Spleen (tissue), 7 donors: Measurements from ENCODE around the gene MYOM3.

Experiments used
- POLR2AphosphoS5 ChIP-seq, 3 donors: sonication (generic); formaldehyde crosslinking; IDR thresholded peaks; one replicate each; pipeline ENCODE4 v1.5.1; 2017; ENCODE audit warnings: antibody characterized with exemption in 3 of 3
- TF ChIP-seq, protein P1 (sequence below), 11 experiments: fragments of 200-600 bp in 7 of 11; fragments of 450-650 bp in 4 of 11; sonication (generic) in 4 of 11; IDR thresholded peaks in 8 of 11; conservative IDR thresholded peaks in 3 of 11; 1 replicate in 7 of 11; 2 replicates in 4 of 11; pipeline versions ENCODE4 v1.4.0 to v1.8.0; 2016 to 2021; ENCODE audit warnings: antibody characterized with exemption in 11 of 11, inconsistent platforms in 4 of 11, mild to moderate bottlenecking in 1 of 11
- donor health status: DM: no; HTN: no; CAD: no; lungs with moderate emphysema.
- donor health status: DM: no; HTN: no; CAD: no.
- donor health status: DM: no; HTN: no; CAD: no.

GRCh38 chr1:24021403-24022266 is 90.3 kb downstream of the MYOM3 start:
- no peak for TF ChIP-seq POLR2AphosphoS5 (IDR thresholded peaks at IDR 0.05)
- TF ChIP-seq, protein P1, sequence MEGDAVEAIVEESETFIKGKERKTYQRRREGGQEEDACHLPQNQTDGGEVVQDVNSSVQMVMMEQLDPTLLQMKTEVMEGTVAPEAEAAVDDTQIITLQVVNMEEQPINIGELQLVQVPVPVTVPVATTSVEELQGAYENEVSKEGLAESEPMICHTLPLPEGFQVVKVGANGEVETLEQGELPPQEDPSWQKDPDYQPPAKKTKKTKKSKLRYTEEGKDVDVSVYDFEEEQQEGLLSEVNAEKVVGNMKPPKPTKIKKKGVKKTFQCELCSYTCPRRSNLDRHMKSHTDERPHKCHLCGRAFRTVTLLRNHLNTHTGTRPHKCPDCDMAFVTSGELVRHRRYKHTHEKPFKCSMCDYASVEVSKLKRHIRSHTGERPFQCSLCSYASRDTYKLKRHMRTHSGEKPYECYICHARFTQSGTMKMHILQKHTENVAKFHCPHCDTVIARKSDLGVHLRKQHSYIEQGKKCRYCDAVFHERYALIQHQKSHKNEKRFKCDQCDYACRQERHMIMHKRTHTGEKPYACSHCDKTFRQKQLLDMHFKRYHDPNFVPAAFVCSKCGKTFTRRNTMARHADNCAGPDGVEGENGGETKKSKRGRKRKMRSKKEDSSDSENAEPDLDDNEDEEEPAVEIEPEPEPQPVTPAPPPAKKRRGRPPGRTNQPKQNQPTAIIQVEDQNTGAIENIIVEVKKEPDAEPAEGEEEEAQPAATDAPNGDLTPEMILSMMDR (IDR thresholded peaks at IDR 0.05 in 8 of 11, conservative IDR thresholded peaks at IDR 0.05 in 3 of 11) = no peak
